Thyroid gland (tissue), 4 donors: ENCODE results near the gene ATF7IP. TPM values are rescaled to one million over a fixed set of nuclear protein-coding genes. Genes with fewer than 3 reads are reported as not detected.
A peak's percentile ranks its signal among the peaks of the same experiment; 100 is the strongest.

Experiments used
- DNase-seq, 2 donors: peaks; one replicate each; pipeline ENCODE4 v3.0.0-alpha.2; 2019
- H3K27ac ChIP-seq, 3 donors: fragments of 200-600 bp; sonication (generic); 1 replicate in 2 of 3; 2 replicates in 1 of 3; pipeline ENCODE4 v1.5.1; 2016 to 2019; ENCODE audit warnings: mild to moderate bottlenecking in 1 of 3, moderate library complexity in 1 of 3
- H3K27me3 ChIP-seq: fragments of 200-600 bp; sonication (generic); one replicate; pipeline ENCODE4 v1.5.1; 2019
- H3K36me3 ChIP-seq, 2 donors: fragments of 200-600 bp; sonication (generic); one replicate each; pipeline ENCODE4 v1.5.1; 2016 to 2019
- H3K4me1 ChIP-seq, 2 donors: fragments of 200-600 bp; sonication (generic); one replicate each; pipeline ENCODE4 v1.5.1; 2017 to 2019
- H3K4me3 ChIP-seq, 3 donors: fragments of 200-600 bp; sonication (generic); replicated peaks in 1 of 3; 1 replicate in 2 of 3; 2 replicates in 1 of 3; pipeline ENCODE4 v1.5.1; 2016; ENCODE audit warnings: mild to moderate bottlenecking in 1 of 3
- H3K9me3 ChIP-seq: fragments of 200-600 bp; sonication (generic); one replicate; pipeline ENCODE4 v1.5.1; 2017
- CTCF ChIP-seq, 6 experiments: fragments of 200-600 bp in 3 of 6; fragments of 450-650 bp in 3 of 6; sonication (generic) in 3 of 6; IDR thresholded peaks; one replicate each; pipeline ENCODE4 v1.5.1; 2016 to 2019; ENCODE audit warnings: antibody characterized with exemption in 6 of 6, mild to moderate bottlenecking in 2 of 6, inconsistent platforms in 1 of 6, moderate library complexity in 1 of 6
- POLR2A ChIP-seq, 2 donors: fragments of 450-650 bp; IDR thresholded peaks; one replicate each; pipeline ENCODE4 v1.6.1; 2017; ENCODE audit warnings: antibody characterized with exemption in 2 of 2, mild to moderate bottlenecking in 2 of 2, moderate library complexity in 1 of 2
- WGBS, 2 donors: methylation state at CpG; one replicate each; pipeline ENCODE4 v1.1.5; 2017; 5-methylcytosine and 5-hydroxymethylcytosine counted together
- intact Hi-C: fragments of 100-400 bp; cut with DNase I; formaldehyde crosslinking; loops from one replicate; pipeline ENCODE4 v1.15.1; 2023
- total RNA-seq, 4 donors: library from RNA; depleted of rRNA; stranded (reverse); fragments of >200 nt; gene quantifications; one replicate each; pipeline ENCODE4 v1.2.3, GENCODE V29; 2016

The ATF7IP gene
- total RNA-seq, 4 donors from 2014 or later: 64.4 to 87.2 (median 76.2) TPM

GRCh38 chr12:14482886-14483285 is 117.4 kb downstream of the ATF7IP start:
- Histone ChIP-seq H3K4me1 (no peaks in the 10 kb centered on the region), H3K27ac (no peak overlapping the region), H3K36me3 (peaks cover 44 to 49% of the 10 kb centered on the region in 2 donors), H3K27me3 (no peaks in the 10 kb centered on the region), H3K4me3 (no peak overlapping the region), H3K9me3 (no peaks in the 10 kb centered on the region)
- TF ChIP-seq CTCF (IDR thresholded peaks at IDR 0.05) (no peak), POLR2A (IDR thresholded peaks at IDR 0.05) (no peak)
- intact Hi-C loops: no loop called here
- DNase-seq: no peak
- 95 to 99% methylated on average over 2 of the region's 2 CpGs for WGBS, 2 donors

GRCh38 chr12:14495326-14495725 is 129.8 kb downstream of the ATF7IP start:
- TF ChIP-seq CTCF (IDR thresholded peaks at IDR 0.05): no peak
- Histone ChIP-seq H3K9me3 (no peaks in the 10 kb centered on the region), H3K36me3 (peaks cover 25 to 47% of the 10 kb centered on the region in 2 donors), H3K27ac (no peak overlapping the region), H3K4me1 (no peaks in the 10 kb centered on the region), H3K4me3 (no peak overlapping the region), H3K27me3 (no peaks in the 10 kb centered on the region)
- WGBS, 2 donors: 96 to 98% methylated on average over 2 of the region's 2 CpGs
- intact Hi-C loops: no loop called here
- DNase-seq: no peak

GRCh38 chr12:14505626-14506596 is 140.4 kb downstream of the ATF7IP start:
- Histone ChIP-seq H3K36me3 (peaks cover 0 to 4% of the 10 kb centered on the region in 2 donors), H3K4me3 (no peak overlapping the region), H3K27ac (no peak overlapping the region), H3K4me1 (no peaks in the 10 kb centered on the region), H3K27me3 (no peaks in the 10 kb centered on the region), H3K9me3 (no peaks in the 10 kb centered on the region)
- no peak for DNase-seq
- intact Hi-C loops: no loop called here
- WGBS, 2 donors: 90 to 94% methylated on average over 6 of the region's 6 CpGs
- TF ChIP-seq POLR2A (IDR thresholded peaks at IDR 0.05) (no peak), CTCF (IDR thresholded peaks at IDR 0.05) (no peak)

- Histone ChIP-seq H3K4me1 (no peaks in the 10 kb centered on the region), H3K9me3 (no peaks in the 10 kb centered on the region), H3K4me3 (no peak overlapping the region), H3K27ac (no peak overlapping the region), H3K27me3 (no peaks in the 10 kb centered on the region), H3K36me3 (no peaks in the 10 kb centered on the region)
- DNase-seq: no peak
- TF ChIP-seq POLR2A (IDR thresholded peaks at IDR 0.05) (no peak), CTCF (IDR thresholded peaks at IDR 0.05) (no peak)
- WGBS, 2 donors: 57 to 64% methylated on average over 3 of the region's 3 CpGs
- intact Hi-C loops: no loop called here
These were observed 145.1 kb downstream of the ATF7IP start for GRCh38 chr12:14510574-14510973.

GRCh38 chr12:14514154-14514842 is 148.8 kb downstream of the ATF7IP start:
- Histone ChIP-seq H3K27me3 (no peaks in the 10 kb centered on the region), H3K36me3 (no peaks in the 10 kb centered on the region), H3K9me3 (no peaks in the 10 kb centered on the region), H3K4me1 (no peaks in the 10 kb centered on the region), H3K4me3 (no peak overlapping the region), H3K27ac (no peak overlapping the region)
- intact Hi-C loops: no loop called here
- peak; percentile 64 to 71 for DNase-seq
- WGBS, 2 donors: 35 to 36% methylated on average over 4 of the region's 4 CpGs
- no peak for TF ChIP-seq POLR2A (IDR thresholded peaks at IDR 0.05)
- TF ChIP-seq CTCF (IDR thresholded peaks at IDR 0.05): peak in 5 of 6 experiments; percentile 23 to 87 (median 66)
